Pons (tissue), 1 donor: Measurements from ENCODE around the gene RNGTT.
"Not testable (repeated sequence)": the region's sequence is repeated elsewhere in the genome, so short reads cannot be mapped to it uniquely, and the experiment has no call there.

ENCODE experiments used
- DNase-seq: peaks from one replicate; pipeline ENCODE4 v3.0.0-alpha.2; 2016; ENCODE audit warnings: low spot score

The RNGTT gene

GRCh38 chr6:88963139-88964090 lies at the start of gene RNGTT:
Gene RNGTT, minus strand, starts transcription at chr6:88963618. Its CDS starts 209 bp downstream, at chr6:88963409.
- DNase-seq, result peak; percentile 98

GRCh38 chr6:89011436-89011835 lies 48.0 kb upstream of the RNGTT start:
- no peak for DNase-seq

GRCh38 chr6:89010825-89011224 lies 47.4 kb upstream of the RNGTT start:
- peak; percentile 15 for DNase-seq

GRCh38 chr6:89009624-89010059 lies 46.2 kb upstream of the RNGTT start:
- DNase-seq, result no peak

- DNase-seq, result no peak
These were observed 45.5 kb upstream of the RNGTT start for GRCh38 chr6:89008815-89009374.

- DNase-seq, result no peak
These were observed 44.8 kb upstream of the RNGTT start for GRCh38 chr6:89008001-89008814.

GRCh38 chr6:89007209-89008000 lies 44.0 kb upstream of the RNGTT start:
- no peak for DNase-seq

- no peak for DNase-seq
These were observed 39.1 kb upstream of the RNGTT start for GRCh38 chr6:89002523-89002922.

GRCh38 chr6:88997327-88997726 lies 33.9 kb upstream of the RNGTT start:
- DNase-seq, result no peak

- no peak for DNase-seq
These were observed 29.5 kb upstream of the RNGTT start for GRCh38 chr6:88992741-88993552.

GRCh38 chr6:88989215-88989614 lies 25.8 kb upstream of the RNGTT start:
- no peak for DNase-seq

GRCh38 chr6:88987922-88988321 lies 24.5 kb upstream of the RNGTT start:
- DNase-seq, result no peak

- no peak for DNase-seq
These were observed 22.5 kb upstream of the RNGTT start for GRCh38 chr6:88985901-88986300.

- DNase-seq, result no peak
These were observed 21.2 kb upstream of the RNGTT start for GRCh38 chr6:88984606-88985005.

- DNase-seq, result no peak
These were observed 20.7 kb upstream of the RNGTT start for GRCh38 chr6:88984152-88984551.

GRCh38 chr6:88983532-88983931 lies 20.1 kb upstream of the RNGTT start:
- no peak for DNase-seq

GRCh38 chr6:88983129-88983528 lies 19.7 kb upstream of the RNGTT start:
- not testable (repeated sequence) for DNase-seq

GRCh38 chr6:88982720-88983119 lies 19.3 kb upstream of the RNGTT start:
- peak; percentile 83 for DNase-seq

- no peak for DNase-seq
These were observed 12.0 kb upstream of the RNGTT start for GRCh38 chr6:88975369-88975768.

GRCh38 chr6:88972504-88973423 lies 9.3 kb upstream of the RNGTT start:
- no peak for DNase-seq
